HG03139 (cell line): ENCODE data around the gene CMPK2.
"Not testable (repeated sequence)": the region's sequence is repeated elsewhere in the genome, so short reads cannot be mapped to it uniquely, and the experiment has no call there.

ENCODE experiments used
- ATAC-seq: cut with Tn5 transposase; IDR thresholded peaks from one replicate; pipeline ENCODE4 v1.9.1; 2021; ENCODE audit not compliant: unreplicated experiment

CMPK2 gene

DNA sequence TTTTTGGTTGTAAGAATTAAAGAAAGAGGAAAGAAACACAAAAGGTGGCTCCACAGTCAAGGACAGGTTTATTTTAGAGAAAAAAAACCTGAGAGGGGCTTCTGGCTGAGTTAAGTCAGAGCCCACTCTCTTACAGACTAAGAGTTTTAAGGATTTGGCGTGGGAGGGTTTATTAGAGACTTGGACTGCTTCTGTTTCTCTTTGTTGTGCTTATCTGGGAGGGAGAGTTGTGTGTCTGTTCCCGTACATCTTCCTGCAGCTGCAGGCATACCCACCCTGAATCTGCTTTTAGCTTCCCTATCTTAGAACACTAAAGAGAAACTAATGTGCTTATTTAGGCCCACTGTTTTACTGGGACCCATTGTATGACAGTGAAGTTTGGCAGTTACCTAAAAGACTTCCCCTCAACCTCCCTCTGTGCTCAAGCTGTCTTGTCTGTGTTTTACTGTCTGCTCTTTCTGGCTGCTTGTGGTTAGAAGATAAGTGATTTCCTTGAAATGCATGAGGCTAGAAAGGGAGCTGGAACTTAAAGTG, 14.6 kb upstream of the CMPK2 start:
- ATAC-seq, result no peak

DNA sequence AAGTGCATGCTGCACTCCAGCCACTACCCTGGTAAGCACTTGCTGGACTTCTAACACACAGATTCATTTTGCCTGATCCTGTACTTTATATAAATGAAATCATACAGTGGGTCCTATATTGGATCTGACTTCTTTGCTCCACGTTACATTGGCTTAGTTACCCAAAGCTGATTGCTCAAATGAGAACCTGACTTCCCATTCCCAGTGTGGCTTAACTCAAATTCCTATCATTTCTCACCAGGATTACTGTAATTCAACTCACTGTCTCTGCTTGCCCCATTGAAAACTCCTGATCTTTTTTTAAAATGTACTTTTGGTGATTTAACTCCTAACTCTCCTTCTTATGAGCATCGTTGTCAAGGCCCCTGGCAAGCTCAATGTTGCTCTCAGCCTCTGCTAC, 13.3 kb upstream of the CMPK2 start:
- ATAC-seq, result no peak

- no peak for ATAC-seq
Measured at GRCh38 chr2:6878549-6878948, 12.8 kb upstream of the CMPK2 start.

GRCh38 chr2:6877402-6878304, 11.9 kb upstream of the CMPK2 start, which contains the start of gene RSAD2:
RSAD2 (plus strand) TSS chr2:6877777; CDS start chr2:6877801, 24 bp downstream.
- ATAC-seq, result peak; percentile 67

DNA sequence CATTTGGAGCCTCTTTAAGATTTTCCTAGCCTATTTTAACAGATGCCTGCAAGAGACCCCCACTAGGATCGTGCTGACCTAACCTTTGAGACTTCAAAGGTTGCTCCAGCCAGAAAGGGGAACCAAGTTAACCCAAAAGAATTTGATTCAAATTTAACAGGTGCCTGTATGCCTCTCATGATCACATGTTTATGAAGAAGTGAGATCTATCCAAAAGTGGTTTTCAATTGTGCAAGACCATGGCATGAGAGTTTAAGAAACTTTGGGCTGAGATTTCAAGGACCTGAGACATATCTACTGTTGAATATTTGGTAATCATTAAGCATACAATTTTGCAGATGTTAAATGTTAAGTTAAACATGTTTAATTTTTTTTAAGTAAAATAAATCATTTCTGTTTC, 10.6 kb upstream of the CMPK2 start:
- no peak for ATAC-seq

DNA sequence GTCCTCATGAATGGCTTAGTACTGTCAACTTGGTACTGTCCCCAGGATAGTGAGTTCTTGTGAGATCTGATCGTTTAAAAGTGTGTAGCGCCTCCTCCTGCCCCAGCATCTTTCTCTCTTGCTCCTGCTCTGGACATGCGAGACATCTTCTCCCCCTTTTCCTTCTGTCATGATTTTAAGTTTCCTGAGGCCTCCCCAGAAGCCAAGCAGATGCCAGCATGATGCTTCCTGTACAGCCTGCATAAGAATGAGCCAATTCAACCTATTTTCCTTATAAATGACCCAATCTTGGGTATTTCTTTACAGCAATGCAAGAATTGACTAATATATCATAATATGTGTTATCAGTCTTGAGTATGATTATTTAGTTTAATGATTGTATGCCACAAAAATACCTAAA, 8.3 kb upstream of the CMPK2 start:
- no peak for ATAC-seq

GRCh38 chr2:6872394-6872793, 6.7 kb upstream of the CMPK2 start:
- no peak for ATAC-seq

- no peak for ATAC-seq
Measured at GRCh38 chr2:6866982-6867381, 1.3 kb upstream of the CMPK2 start.

- ATAC-seq, result peak; percentile 34
Measured at GRCh38 chr2:6866275-6866671, 566 bp upstream of the CMPK2 start.

GRCh38 chr2:6864923-6865345, 773 bp downstream of the CMPK2 start:
- ATAC-seq, result peak; percentile 17

DNA sequence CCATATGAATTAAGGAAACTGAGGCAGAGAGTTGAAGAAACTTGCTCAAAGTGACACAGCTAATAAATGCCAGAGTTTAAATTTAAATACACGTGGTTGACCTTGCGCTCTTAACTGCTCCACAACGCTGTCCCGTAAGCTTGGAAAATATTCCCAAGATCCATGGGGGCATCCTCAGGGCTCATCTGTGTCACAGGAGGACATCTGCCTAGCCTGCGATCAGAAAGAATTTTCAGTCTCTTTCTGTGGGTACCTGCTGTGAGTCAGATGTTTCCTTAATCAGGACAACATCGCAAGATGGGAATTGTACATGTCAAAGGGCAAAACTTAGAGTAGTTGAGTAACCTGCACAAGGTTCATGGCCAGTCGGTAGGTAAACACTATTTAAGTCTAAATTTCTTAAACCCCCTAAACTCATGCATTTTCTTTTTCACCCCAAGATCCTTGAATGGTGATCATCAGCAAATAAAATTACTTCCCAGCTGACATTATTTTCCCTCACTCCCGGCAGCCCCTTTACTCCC, 1.4 kb downstream of the CMPK2 start:
- ATAC-seq, result no peak

DNA sequence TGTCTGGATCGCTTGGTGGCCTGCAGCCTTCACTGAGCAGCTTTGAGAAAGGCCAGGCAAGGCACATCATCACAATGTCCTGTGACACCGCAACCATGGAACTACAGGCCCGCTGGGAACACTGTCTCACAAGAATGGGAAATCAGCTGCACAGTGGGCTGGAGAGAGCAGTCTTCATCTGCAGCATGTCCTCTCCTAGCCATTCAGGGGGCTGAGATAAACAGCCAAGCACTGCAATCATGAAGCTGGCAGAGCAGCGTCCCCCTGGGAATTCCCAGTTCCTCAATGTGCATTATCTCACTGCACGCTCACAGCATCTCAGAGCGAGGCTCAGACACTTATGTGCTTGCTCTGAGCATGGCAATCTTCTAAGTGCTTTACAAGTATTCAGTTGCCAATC, 1.9 kb downstream of the CMPK2 start:
- no peak for ATAC-seq

DNA sequence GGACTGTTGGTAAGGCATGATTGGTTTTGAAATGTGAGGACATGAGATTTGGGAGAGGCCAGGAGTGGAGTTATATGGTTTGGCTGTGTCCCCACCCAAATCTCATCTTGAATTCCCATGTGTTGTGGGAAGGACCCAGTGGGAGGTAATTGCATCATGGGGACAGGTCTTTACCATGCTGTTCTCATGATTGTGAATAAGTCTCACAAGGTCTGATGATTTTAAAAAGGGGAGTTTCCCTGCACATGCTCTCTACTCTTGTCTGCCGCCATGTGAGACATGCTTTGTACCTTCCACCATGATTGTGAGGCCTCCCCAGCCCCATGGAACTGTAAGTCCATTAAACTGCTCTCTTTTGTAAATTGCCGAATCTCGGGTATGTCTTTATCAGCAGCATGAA, 5.4 kb downstream of the CMPK2 start:
- no peak for ATAC-seq

DNA sequence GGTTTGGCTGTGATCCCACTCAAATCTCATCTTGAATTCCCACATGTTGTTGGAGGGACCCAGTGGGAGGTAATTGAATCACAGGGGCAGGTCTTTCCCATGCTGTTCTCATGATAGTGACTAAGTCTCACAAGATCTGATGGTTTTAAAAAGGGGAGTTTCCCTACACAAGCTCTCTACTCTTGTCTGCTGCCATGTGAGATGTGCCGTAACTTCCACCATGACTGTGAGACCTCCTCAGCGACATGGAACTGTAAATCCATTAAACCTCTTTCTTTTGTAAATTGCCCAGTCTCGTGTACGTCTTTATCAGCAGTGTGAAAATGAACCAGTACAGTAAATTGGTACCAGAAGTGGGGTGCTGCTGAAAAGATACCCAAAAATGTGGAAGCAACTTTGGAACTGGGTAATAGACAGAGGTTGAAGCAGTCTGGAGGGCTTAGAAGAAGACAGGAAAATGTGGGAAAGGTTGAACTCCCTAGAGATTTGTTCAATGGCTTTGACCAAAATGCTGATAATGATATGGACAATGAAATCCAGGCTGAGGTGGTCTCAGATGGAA, 7.2 kb downstream of the CMPK2 start:
- ATAC-seq, result not testable (repeated sequence)

DNA sequence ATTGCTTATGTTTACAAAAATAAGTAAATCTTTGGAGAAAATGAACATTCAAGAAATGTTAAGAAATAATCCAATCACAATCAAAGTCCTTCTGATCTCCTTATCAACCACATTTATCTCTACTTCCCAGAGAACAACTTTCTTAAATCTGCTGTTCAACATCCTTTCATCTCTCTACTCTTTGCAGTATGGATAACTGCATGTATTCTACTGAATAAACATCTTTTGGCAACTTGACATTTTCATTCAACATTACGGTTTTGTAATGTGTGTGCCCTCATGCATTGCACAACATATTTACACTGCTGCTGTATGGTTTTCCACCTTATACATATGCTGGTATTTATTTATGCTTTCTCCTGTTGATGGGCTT, 9.2 kb downstream of the CMPK2 start:
- no peak for ATAC-seq

- ATAC-seq, result no peak
Measured at GRCh38 chr2:6855860-6856547, 9.7 kb downstream of the CMPK2 start.

DNA sequence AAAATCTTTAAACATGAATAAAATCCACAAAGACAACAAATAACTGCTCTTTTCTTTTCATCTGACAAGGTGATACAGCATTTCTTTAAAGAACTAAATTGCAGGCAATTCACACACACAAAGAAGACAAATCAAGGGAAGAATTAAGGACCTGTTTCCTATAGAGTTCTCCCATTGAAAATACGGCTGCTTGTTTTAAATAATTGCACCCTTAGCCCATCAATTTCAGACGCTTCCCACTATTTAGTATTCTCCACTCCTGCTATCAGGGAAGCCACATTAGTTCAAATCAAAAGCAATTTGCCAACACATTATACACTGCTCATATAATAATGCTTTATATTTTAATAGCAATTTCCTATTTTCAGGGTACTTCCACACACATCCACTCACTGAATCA, 11.3 kb downstream of the CMPK2 start:
- no peak for ATAC-seq

DNA sequence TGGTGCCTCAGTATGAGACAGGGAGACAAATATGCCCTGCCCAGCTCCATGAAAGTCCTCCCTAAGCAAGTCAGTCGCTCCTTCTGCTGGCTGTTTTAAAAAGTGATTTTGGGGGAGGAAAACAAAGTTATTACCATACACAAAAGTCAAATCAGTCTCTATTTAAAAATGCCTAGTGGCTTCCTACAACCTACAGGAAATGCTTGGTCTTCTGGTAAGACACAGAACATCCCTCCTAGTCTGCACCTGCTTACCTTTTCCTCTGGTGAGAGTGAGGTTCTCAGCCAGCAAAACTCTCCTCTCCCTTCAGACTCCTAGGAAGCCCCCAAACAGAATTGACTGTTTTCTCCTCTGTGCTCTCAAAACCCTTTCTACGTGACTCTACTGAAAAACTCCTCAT, 13.5 kb downstream of the CMPK2 start:
- no peak for ATAC-seq

- no peak for ATAC-seq
Measured at GRCh38 chr2:6846967-6847681, 18.6 kb downstream of the CMPK2 start.

DNA sequence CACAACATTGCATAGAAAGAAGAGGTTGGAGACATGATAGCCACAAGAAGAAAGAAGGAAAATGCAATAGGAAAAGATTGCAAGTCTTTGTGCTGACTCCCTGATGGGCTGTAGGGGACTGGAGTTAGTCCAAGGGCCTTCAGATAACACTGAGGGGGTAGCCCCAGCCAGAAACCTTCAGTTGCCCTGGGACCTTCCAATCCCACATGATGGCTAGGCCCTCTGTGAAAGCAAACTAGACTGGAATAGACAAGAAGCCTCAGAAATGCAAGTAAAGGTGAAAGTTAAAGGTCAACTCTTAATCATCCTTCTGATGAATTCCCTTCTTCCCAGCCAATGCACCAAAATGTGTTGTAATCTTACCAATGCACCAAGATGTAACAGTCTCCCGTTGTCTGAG, 19.2 kb downstream of the CMPK2 start:
- ATAC-seq, result no peak

DNA sequence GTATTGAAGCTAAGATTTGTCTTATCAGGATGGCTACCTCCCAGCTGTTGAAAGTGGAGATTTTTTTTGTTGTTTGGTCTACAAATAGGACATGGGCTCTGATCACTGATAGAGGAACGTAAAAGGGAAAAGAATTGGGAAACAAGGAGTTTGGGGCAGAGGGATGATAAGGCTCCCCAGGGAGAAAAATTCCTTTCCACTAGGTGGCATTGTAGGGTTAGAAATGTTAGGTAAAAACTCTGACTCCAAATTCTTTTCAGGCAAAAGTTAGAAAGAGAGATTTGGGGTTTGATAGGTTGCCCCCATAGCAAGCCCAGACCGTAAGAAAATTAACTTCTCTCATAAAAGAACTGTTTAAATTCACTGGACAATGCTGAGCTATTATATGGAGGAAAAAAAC, 19.8 kb downstream of the CMPK2 start:
- ATAC-seq, result no peak
